Fibroblast of peridontal ligament (primary cell): ENCODE results near the gene SNAP29.
"Not testable (repeated sequence)": the region's sequence is repeated elsewhere in the genome, so short reads cannot be mapped to it uniquely, and the experiment has no call there.

Experiments
- DNase-seq: peaks from one replicate; pipeline ENCODE4 v3.0.0-alpha.2; 2010; ENCODE audit errors: extremely low read depth

The SNAP29 gene

GRCh38 chr22:20901093-20902033 is 42.6 kb downstream of the SNAP29 start:
- not testable (repeated sequence) for DNase-seq

- DNase-seq = no peak
Observed at GRCh38 chr22:20903093-20903492, 44.3 kb downstream of the SNAP29 start.

GRCh38 chr22:20904008-20904979 is 45.5 kb downstream of the SNAP29 start:
- peak; percentile 99 for DNase-seq

- DNase-seq = no peak
Observed at GRCh38 chr22:20904980-20905355, 46.2 kb downstream of the SNAP29 start.

DNA sequence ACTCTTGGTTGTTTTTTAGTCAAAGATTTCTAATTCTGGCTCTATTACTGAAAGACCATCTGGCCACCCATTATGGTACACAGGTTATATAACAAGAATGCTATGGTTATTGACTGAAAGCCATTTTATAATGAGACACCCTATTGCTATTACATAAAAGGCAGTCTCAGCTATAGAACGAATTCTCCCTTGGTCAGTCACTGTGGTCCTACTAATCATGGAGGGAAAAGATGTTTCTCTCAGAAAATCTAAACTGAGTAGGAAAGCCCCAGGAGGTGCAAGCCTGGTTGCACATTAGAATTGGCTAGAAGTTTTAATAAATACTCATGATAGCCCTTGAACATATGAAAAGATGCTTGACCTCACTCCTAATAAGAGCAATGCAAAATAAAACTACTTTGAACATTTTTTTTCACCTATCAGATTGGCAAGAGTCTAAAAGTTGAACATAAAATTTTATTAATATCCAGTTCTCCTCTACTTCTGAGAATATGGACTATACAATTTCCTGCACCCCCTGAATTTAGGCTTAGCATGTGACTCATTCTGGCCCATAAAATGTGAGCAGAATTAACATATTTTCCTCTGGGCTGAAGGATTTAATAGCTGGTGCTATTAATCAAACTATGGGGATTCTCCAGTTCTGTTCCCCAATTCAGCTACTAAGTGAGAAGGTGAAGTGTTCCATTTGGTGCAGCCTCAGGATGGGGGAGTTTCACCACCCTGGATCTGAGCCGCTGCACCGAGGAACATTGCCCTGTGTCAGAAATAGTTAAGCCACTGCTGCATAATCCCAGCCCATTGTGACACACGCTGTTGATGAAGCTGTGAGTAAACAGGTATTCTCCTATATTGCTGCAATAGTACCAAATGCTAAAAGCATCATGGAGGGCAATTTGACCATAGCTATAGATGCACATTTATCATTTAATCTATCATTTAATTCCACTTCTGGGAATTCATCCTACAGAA is 46.9 kb downstream of the SNAP29 start:
- DNase-seq = no peak

DNA sequence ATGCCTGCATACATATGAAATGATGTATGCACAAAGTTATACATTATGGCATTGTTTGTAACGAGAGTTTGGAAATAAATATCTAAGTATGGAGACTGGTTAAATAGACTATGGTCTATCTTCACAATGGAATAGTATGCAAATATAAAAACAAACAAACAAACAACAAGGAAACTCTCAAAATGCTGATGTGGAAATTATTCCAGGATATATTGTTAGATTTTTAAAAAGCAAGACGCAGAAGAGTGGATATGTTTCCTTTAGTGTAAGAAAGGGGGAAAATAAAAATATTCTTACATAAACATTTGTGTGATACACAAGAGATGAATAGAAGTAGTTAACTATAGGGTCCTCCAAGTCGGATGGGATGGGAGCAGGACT is 47.6 kb downstream of the SNAP29 start:
- no peak for DNase-seq

DNA sequence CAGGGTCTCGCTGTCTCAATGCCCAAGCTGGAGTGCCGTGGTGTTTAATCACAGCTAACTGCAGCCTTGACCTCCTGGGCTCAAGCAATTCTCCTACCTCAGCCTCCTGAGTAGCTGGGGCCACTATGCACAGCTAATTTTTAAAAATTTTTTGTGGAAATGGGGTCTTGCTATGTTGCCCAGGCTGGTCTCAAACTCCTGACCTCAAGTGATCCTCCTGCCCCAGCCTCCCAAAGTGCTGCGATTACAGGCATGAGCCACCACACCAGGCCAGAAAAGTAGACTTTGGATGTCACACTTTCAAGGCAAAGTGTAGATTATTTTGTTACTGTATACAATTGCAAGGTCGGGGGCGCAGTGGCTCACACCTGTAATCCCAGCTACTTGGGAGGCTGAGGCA is 49.9 kb downstream of the SNAP29 start:
- not testable (repeated sequence) for DNase-seq

GRCh38 chr22:20909543-20910303 is 50.9 kb downstream of the SNAP29 start:
- DNase-seq = no peak

DNA sequence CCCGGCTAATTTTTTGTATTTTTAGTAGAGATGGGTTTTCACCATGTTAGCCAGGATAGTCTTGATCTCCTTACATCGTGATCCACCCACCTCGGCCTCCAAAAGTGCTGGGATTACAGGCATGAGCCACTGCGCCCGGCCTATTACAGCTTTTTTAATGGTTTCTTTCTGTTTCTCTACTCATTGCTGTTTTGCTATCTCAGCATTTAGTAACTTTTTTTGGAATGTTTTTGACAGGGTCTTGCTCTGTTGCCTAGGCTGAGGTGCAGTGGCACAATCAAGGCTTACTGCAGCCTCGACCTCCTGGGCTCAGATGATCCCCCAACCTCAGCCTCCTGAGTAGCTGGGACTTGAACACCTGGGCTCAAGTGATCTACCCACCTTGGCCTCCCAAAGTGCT is 53.7 kb downstream of the SNAP29 start:
- DNase-seq = no peak

DNA sequence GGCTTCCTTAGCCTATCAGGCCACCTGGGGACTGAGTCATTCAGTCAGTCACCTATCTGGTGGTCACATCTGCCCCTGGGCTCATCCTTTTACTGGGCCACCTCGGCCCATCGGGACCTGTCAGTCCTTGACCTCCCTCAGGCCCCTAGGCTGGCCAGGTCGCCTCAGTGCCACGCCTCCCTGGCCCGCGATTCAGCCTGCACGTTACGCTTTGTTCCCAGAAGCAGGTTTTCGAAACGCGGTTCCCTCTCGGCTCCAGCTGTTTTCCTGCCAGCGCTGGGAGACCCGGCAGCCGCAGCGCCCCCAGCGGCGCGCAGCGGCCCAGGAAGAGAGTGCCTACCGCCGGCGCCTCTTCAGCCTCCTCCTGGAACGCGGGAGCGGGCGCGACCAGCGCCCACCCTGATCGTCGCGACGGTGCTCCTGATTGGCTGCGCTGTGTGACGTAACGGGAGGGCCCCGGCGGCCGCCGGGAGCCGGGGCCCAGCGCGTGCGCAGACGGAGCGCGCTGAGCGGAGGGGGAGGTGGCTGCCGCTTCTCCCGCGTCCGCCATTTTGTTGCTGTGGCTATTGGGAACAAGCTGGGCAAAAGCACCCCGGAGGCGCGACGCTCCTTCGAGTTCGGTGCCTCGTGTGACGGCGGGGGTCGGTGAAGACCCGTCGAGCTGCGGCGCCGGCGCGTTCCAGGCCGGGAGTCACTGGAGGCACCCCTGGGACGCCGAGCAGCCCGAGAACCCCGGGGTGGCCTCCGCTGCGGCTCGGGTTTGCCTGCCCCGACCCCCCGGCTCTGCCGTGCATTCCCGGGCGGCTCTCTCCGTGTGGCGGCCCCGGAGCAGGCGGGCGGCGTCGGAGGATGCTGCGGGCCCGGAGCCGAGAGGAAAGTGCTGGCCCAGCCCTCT is 58.4 kb downstream of the SNAP29 start, which contains the start of gene CRKL:
TSS of gene CRKL (plus strand) at position 492 of the 895 bp plus-strand sequence. CDS start 528 bp downstream, outside the sequence.
- peak; percentile 96 for DNase-seq

DNA sequence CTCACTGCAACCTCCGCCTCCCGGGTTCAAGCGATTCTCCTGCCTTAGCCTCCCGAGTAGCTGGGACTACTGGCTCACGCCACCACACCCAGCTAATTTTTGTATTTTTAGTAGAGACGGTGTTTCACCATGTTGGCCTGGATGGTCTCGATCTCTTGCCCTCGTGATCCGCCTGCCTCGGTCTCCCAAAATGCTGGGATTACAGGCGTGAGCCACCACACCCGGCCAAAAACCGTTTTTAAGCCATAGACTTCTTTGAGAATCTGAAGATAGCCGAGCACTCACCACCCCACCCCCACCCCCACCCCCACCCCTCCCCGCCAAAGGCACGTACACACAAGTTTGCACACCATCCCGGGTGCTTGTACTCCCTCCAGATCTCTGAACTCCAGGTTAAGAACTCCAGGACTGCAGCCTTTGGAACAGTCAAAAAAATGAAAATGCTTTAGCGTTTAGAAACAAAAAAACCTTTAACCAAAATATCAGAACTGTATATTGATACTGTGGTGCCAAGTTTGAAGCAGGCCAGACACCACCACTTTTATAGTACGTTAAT is 59.9 kb downstream of the SNAP29 start:
- DNase-seq = no peak

GRCh38 chr22:20919718-20920117 is 60.9 kb downstream of the SNAP29 start:
- DNase-seq = no peak

DNA sequence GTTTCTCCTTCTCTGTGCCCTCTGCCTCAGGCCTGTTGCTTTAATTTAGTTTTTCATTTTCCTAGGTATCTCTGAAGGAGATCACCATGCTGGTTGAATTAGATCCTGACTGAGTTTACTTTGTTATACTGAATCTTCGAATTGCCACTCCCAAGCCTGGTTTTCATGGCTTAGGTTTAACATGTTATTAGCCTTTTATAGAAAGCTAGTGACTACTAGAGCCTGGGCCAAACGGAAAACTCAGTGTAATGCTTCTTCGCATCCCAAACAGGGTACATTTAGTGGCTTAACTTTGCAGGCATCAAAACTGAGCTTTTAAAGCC is 62.0 kb downstream of the SNAP29 start:
- DNase-seq = no peak

DNA sequence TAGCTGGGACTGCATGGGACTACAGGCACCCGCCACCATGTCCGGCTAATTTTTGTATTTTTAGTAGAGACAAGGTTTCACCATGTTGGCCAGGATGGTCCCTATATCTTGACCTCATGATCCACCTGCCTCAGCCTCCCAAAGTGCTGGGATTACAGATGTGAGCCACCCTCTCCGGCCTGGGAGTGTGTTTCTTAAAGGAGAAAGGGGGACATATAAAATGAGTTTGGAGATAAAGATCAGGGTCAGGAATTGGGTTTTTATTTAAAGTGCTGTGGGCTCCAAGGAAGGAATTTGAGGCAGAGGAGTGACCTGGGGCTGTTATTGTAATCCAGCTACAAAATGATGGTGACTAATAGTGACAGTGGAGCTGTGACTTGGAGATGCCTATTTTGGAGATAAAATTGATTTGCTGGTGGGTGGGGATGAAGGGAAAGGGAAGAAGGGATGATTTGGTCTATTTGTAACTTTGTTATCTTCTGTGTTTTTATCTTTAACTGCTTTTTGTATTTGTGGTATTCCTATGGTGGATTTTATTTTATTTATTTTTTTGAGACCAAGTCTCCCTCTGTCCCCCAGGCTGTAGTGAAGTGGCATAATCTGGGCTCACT is 63.4 kb downstream of the SNAP29 start:
- no peak for DNase-seq

- no peak for DNase-seq
Observed at GRCh38 chr22:20926243-20926642, 67.4 kb downstream of the SNAP29 start.

DNA sequence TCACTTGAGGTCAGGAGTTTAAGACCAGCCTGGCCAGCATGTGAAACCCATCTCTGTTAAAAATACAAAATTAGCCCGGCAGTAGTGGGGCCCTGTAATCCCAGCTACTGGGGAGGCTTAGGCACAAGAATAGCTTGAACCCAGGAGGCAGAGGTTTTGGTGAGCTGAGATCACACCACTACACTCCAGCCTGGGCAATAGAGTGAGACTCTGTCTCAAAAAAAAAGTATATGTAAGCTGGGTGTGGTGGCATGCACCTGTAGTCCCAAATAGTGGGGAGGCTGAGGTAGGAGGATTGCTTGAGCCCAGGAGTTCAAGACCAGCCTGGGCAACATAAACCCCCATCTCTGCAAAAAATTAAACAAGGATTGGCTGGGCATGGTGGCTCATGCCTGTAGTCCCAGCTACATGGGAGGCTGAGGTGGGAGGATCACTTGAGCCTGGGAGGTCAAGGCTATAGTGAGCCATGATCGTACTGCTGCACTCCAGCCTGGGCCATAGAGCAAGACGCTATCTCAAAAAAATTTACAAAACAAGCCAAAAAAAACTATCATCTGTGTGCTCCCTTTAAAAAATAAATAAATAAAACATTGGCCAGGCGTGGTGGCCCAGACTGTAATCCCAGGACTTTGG is 69.2 kb downstream of the SNAP29 start:
- DNase-seq = no peak

GRCh38 chr22:20928573-20928967 is 69.8 kb downstream of the SNAP29 start:
- no peak for DNase-seq

DNA sequence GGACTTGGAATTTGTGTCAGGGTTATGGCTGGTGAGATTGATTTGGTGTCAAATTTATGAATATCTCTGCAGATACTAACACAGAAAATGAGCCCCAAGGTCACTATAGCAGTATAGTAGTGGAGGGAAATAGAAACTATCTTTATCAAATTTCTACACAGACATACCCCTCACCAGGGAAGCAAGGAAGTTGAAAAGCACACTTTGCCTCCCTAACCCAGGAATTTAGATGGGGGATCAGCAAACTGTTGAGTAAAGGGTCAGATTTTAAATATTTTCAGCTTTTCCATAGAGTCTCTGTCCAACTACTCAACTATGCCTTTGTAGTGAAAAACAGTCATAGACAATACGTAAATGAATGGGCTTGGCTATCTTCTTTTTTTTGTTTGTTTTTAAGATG is 71.2 kb downstream of the SNAP29 start:
- no peak for DNase-seq
